ENCODE measurements around the gene GALNT2. TPM values are rescaled to one million over a fixed set of nuclear protein-coding genes. Genes with fewer than 3 reads are reported as not detected.

Gene GALNT2
- total and polyA plus RNA-seq, 9 of the 15 experiments (the other 6 are each of a cell fraction or from before 2014, with no cell fraction given): 1.6 to 106 (median 51.9) TPM

GRCh38 chr1:230316864-230317745 is 250.1 kb downstream of the GALNT2 start:
- Histone ChIP-seq H3K27ac (ENCODE audit: extremely low read depth, low read depth, low read length) (no peak overlapping the region), H3K4me3 (no peak overlapping the region), H3K79me2 (ENCODE audit: control insufficient read depth, insufficient read depth, low read length) (no peaks in the 10 kb centered on the region), H3K9me3 (replicated peaks; ENCODE audit: control insufficient read depth, insufficient read depth, low read depth, low read length) (no peaks in the 10 kb centered on the region), H3K27me3 (ENCODE audit: control insufficient read depth in 2 of 2, insufficient read depth in 2 of 2, low read length in 2 of 2) (peaks cover 44 to 76% of the 10 kb centered on the region in 2 experiments), H4K20me1 (replicated peaks; ENCODE audit: control insufficient read depth, insufficient read depth, low read length) (peaks cover 4% of the 10 kb centered on the region; the same call in 1 of the 2 replicates), H3K36me3 (ENCODE audit: control insufficient read depth, insufficient read depth, low read length) (no peaks in the 10 kb centered on the region), H3K9ac (ENCODE audit: insufficient read depth in 1 of 2, low read depth in 2 of 2, low read length in 2 of 2) (no peak overlapping the region), H2AFZ (ENCODE audit: low read depth, low read length) (no peak overlapping the region), H3K4me1 (replicated peaks in 1 of 2; ENCODE audit: control insufficient read depth in 2 of 2, insufficient read depth in 2 of 2, low read length in 2 of 2) (peaks cover 0 to 3% of the 10 kb centered on the region in 2 experiments; a peak in 1 of 5 replicates), H3K4me2 (ENCODE audit: insufficient read depth, low read length) (no peak overlapping the region), H3K9me1 (ENCODE audit: control insufficient read depth, insufficient read depth, low read length) (peaks cover 2% of the 10 kb centered on the region)
- 2% methylated on average over 23 of the region's 23 CpGs for WGBS (ENCODE audit: insufficient coverage, low coverage, missing lambda C conversion rate)
- ATAC-seq (no peak), FAIRE-seq (no peak), DNase-seq (ENCODE audit: extremely low read depth in 1 of 4, low spot score in 3 of 4) (no peak)
- ChIA-PET CTCF (ENCODE audit: low intra/inter-chr PET ratio) (no interaction called here), POLR2A (interaction anchor here (1.1 kb wide), 1 partner anchor 15 kb away, joined by 3 read pairs; no protein-coding TSS in a partner anchor)
- BruUV-seq (replicated peaks): no TSS peak
- intact Hi-C loops (cut with micrococcal nuclease) (no loop called here), in situ Hi-C loops (cut with MboI) (loop anchor here (25.0 kb wide), 1 partner anchor 605 kb away; no protein-coding TSS in a partner anchor)
- no peak for TF ChIP-seq CTCFL (IDR thresholded peaks at IDR 0.05; ENCODE audit: borderline replicate concordance, insufficient read depth, low read depth, low read length, poor library complexity, severe bottlenecking)
- TF ChIP-seq PBX2 (CRISPR knock-in tag; IDR thresholded peaks at IDR 0.05; ENCODE audit: low read depth): no peak
- no peak for TF ChIP-seq PBX2 (tag; conservative IDR thresholded peaks at IDR 0.05; ENCODE audit: low read depth)
- no peak for TF ChIP-seq SMAD4 (CRISPR knock-in tag; conservative IDR thresholded peaks at IDR 0.05)
- TF ChIP-seq ZNF311 (CRISPR knock-in tag; IDR thresholded peaks at IDR 0.05): no peak
- TF ChIP-seq RAD51 (IDR thresholded peaks at IDR 0.05; ENCODE audit: borderline replicate concordance, low read depth): no peak
- TF ChIP-seq YBX1 (IDR thresholded peaks at IDR 0.05): no peak
- no peak for TF ChIP-seq GMEB1 (CRISPR knock-in tag; IDR thresholded peaks at IDR 0.05)
- TF ChIP-seq, protein P1, sequence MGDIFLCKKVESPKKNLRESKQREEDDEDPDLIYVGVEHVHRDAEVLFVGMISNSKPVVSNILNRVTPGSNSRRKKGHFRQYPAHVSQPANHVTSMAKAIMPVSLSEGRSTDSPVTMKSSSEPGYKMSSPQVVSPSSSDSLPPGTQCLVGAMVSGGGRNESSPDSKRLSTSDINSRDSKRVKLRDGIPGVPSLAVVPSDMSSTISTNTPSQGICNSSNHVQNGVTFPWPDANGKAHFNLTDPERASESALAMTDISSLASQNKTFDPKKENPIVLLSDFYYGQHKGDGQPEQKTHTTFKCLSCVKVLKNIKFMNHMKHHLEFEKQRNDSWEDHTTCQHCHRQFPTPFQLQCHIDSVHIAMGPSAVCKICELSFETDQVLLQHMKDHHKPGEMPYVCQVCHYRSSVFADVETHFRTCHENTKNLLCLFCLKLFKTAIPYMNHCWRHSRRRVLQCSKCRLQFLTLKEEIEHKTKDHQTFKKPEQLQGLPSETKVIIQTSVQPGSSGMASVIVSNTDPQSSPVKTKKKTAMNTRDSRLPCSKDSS (IDR thresholded peaks at IDR 0.05; ENCODE audit: low read depth, partially characterized antibody): no peak

Data from K562 (cell line).